GM19452 (cell line): ENCODE measurements around the gene PPP3CA.
"Not testable (repeated sequence)": the region's sequence is repeated elsewhere in the genome, so short reads cannot be mapped to it uniquely, and the experiment has no call there.

Experiments used
- ATAC-seq: cut with Tn5 transposase; IDR thresholded peaks from one replicate; pipeline ENCODE4 v1.9.1; 2021; ENCODE audit not compliant: unreplicated experiment

The PPP3CA gene

GRCh38 chr4:101258883-101259282 lies 88.4 kb downstream of the PPP3CA start:
- ATAC-seq, result no peak

- no peak for ATAC-seq
Observed at GRCh38 chr4:101256222-101256621, 91.1 kb downstream of the PPP3CA start.

DNA sequence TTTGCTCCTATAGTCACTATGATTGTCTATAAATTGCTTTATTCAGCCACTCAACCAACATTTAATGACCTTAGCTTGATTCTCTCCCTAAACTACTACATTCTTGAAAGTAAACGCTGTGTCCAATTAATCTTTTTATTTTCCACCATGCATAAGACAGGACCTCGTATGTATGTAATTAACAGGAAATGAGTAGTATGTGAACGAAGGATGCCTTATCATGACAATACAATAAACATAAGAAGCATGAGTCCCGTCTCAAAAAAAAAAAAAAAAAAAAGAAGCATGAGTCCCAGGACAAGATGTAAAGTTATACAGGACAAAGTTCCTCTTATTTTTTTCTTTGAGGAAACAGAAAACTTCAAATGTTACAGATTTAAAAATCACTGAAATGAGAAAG lies 92.5 kb downstream of the PPP3CA start:
- no peak for ATAC-seq

DNA sequence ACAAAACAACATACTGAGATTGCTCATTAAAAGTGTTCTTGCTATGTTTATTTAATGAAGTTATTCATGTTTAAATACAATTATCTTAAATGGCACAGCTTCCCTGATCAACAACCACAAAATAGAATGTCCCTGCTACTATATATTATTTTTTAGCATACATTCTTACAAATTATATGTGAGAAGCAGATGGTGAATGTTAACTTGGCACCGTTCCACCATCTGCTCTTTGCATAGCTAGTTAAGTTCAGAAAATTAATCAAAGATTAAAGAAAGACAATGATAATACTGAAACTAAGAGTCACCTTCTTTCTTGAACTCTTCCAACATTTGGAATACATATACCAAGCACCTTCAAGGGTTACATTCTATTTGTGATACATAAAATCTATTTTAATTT lies 94.2 kb downstream of the PPP3CA start:
- ATAC-seq, result no peak

DNA sequence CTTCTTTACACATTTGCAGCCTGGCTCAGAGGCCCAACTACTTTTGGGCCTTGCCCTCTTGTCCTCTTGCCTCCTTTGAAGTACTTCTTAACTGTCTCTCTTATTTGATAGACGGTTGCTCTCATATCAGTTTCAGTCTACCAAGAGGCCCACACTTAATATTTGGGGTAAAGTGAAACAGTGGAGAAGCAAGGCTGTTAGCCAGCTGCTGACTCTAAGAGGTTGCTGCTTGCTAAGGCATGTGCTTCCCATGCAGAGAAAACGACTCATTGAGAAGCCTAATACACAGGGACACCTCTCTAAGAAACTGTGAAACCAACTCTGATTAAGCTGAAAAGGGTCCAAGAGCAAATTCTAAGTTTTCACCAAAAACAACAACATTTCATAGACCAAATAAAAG lies 94.6 kb downstream of the PPP3CA start:
- ATAC-seq, result no peak

DNA sequence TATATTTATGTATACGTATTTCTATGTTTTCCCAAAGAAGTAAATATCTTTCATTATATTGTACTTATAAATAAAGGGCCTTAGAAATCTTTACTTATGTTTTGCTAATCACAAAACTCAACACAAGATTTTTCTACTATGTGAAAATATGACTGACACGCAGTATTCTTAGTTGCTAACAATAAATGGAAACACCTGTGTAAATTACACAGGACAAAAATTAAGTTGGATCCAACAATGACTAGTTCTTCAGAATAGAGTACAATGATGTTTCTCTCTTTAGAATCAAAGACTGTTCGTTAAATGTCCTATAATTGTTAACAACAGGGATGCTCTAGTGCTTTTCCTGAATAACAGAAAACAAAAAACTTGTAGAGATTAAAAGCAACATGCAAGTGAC lies 96.1 kb downstream of the PPP3CA start:
- ATAC-seq, result no peak

GRCh38 chr4:101244349-101244748 lies 103.0 kb downstream of the PPP3CA start:
- no peak for ATAC-seq

DNA sequence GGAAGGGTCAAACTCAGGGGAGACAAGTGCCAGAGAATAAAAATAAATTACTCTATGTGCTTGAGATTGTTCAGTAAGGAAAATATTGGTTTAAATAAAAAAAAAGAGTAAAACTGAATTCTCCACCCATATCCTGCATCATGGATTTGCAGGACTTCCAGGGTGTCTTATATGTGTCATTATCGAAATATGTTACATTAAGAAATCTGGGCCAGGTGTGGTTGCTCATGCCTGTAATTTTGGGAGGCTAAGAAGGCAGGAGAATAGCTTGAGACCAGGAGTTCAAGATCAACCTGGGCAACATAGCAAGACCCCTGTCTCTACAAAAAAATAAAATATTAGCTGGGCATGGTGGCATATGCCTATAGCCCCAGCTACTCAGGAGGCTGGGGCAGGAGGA lies 104.9 kb downstream of the PPP3CA start:
- ATAC-seq, result no peak

DNA sequence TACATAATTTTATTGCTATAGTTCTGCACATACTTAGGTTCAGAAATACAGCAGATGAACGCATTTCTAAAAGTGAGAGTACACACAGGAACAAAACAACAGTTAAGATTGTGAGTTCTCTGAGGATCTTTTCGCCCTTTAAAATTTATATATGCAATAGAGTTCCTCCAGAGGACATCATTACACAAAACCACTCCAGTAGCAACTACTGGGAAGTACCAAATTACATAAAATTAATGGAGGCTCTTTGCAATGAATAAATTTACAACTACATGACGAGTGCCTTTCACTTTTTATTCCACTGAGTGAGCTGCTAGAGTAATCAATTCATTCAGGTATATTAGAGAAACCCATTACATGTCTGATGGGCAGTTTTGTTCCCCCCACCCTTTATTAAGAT lies 107.2 kb downstream of the PPP3CA start:
- ATAC-seq, result no peak

GRCh38 chr4:101239665-101240064 lies 107.7 kb downstream of the PPP3CA start:
- no peak for ATAC-seq

GRCh38 chr4:101238706-101239105 lies 108.6 kb downstream of the PPP3CA start:
- ATAC-seq, result no peak

DNA sequence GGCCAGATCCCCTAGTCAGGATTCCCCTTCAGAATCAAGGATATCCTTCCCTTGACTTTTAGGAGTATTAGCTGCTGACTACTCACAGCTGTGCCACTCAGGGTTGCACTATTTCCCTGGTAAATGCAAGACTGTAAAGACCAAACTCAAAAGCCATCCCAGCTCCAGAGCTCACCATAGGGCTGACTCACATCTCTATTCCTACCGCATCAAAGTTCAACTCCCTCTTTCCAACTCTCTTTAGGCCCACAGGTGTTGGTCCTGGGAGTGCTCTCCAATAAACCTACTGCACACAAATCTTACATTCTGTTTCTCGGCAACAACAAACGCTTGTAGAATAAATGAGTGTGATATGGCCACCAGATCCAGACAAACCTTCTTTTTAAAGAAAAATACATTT lies 109.6 kb downstream of the PPP3CA start:
- ATAC-seq, result no peak

GRCh38 chr4:101236097-101236496 lies 111.2 kb downstream of the PPP3CA start:
- ATAC-seq, result no peak

GRCh38 chr4:101234141-101234540 lies 113.2 kb downstream of the PPP3CA start:
- ATAC-seq, result not testable (repeated sequence)

DNA sequence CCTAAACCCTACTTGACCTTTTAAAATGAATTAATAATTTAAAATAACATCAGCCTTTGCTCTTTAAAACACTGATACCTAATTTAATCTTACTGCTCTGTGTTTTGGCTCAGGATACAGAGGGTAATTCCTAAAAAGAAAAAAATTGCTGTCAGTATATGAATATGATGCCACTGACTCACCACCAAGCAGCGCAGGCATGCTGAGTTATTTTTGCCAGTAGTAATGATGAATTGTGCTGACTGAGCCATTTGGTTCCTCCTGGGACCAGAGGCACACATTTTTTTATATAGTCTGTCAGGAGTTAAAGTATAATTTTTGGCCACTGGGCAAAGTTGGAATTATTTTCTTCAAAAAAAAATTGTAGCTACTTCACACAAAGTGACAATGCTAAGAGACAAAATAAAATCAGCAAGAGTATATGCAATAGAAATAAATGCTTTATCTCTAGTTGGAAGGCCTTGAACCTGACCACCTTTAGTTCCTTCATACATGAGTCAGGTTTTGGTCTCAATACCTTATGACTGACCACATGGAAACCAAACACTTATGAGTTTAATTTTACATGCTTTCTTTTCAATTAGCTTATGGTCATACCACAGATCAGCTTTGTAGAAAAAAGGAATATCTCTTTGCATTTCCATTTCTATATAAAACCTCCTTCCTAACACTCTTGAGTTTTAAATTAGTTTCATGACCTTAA lies 115.1 kb downstream of the PPP3CA start:
- peak; percentile 78 for ATAC-seq

GRCh38 chr4:101230801-101231426 lies 116.4 kb downstream of the PPP3CA start:
- no peak for ATAC-seq

GRCh38 chr4:101229116-101229515 lies 118.2 kb downstream of the PPP3CA start:
- no peak for ATAC-seq

DNA sequence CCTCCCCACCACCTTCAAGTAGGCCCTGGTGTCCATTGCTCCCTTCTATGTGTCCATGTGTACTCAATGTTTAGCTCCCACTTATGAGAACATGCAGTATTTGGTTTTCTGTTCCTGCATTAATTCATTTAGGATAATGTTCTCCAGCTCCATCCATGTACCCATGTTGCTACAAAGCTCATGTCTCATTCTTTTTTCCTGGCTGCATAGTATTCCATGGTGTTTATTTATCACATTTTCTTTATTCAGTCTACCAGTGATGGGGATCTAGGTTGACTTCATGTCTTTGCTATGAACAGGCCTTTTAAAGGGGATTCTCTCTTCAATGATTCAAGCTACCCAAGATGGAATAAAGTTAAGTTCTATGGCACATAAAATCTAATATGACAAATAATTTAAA lies 119.6 kb downstream of the PPP3CA start:
- ATAC-seq, result no peak

- ATAC-seq, result no peak
Observed at GRCh38 chr4:101224358-101225218, 122.7 kb downstream of the PPP3CA start.

DNA sequence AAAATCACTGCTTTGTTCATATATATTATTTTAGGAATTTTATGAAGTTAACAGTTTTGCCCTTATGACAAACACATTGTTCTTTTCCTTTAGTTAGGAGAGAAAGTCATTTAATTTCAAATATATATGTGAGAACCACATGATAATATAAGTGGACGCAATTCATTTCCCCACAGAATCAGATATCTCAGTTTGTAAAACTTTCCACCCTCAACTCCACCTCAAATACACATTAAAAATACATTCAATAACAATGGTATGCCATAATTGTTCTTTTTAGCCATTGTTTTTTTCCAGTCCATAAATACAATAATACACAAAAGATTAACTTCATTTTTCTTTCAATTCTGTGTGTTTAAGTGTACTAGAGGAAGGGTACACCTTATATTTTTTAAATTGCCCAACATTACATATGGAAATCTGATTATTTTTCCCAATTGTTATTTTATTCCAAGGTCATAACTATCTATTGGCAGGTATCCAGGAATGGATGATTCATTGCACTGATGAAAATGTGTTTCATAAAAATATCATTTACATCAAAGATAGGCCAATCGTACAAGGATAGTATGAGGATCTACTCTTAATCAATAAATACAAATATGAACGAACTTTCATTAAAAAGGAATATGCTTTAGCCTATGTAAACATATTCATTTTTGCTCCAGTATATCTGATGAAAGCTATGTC lies 125.0 kb downstream of the PPP3CA start:
- ATAC-seq, result no peak

DNA sequence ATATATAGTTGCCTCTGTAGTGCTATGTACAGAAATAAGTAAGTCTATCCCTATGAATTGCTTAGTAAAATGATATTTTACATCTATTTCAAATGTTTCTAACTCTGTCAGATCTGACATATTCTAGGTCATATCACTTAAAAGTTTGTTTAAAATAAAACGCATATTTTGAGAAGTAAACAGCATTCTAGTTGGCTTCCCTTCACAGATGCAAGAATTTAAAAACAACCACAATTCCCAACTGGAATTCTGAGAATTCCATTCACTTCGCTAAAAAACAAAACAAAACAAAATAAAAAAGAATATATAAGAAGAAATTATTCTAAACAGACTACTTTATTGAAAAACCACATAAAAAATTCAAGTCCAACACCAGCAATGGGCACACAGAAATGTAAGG lies 126.0 kb downstream of the PPP3CA start:
- no peak for ATAC-seq
